ENCODE results near the gene PROSER3.
A peak's percentile ranks its signal among the peaks of the same experiment; 100 is the strongest.

PROSER3 gene

DNA sequence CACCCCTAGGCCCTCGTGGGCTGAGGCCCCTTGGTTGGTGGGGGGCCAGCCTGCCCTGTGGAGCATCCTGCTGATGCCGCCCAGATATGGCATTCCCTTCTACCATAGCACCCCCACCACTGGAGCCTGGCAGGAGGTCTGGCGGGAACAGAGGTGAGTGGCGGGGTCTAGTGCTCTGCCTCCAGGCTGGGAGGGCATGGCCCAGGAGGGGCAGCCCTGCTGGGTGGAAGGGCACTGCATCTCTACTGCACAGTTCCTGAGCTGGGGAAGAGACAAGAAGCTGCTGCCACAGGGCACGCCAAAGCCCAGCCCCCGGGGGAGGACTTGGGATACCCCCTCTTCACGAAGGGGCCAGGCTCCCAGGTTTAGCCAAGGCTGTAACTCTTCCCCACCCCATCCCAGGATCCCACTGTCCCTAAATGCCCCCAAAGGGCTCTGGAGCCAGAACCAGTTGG lies 42.6 kb upstream of the PROSER3 start:
- ATAC-seq: no peak
- TF ChIP-seq ISL1 (CRISPR knock-in tag; IDR thresholded peaks at IDR 0.05) (no peak), OSR1 (CRISPR knock-in tag; IDR thresholded peaks at IDR 0.05) (no peak), TOX (CRISPR knock-in tag; IDR thresholded peaks at IDR 0.05; ENCODE audit: borderline replicate concordance) (no peak), ZNF70 (CRISPR knock-in tag; IDR thresholded peaks at IDR 0.05) (no peak), ESRRG (CRISPR knock-in tag; IDR thresholded peaks at IDR 0.05) (no peak), ZC3H10 (CRISPR knock-in tag; IDR thresholded peaks at IDR 0.05) (no peak), BACH2 (CRISPR knock-in tag; IDR thresholded peaks at IDR 0.05; ENCODE audit: borderline replicate concordance) (no peak), SNAI2 (CRISPR knock-in tag; IDR thresholded peaks at IDR 0.05) (no peak), TCF4 (CRISPR knock-in tag; IDR thresholded peaks at IDR 0.05; ENCODE audit: borderline replicate concordance) (no peak), ARNTL (CRISPR knock-in tag; IDR thresholded peaks at IDR 0.05; ENCODE audit: borderline replicate concordance, low read depth) (no peak), PPARA (CRISPR knock-in tag; IDR thresholded peaks at IDR 0.05; ENCODE audit: borderline replicate concordance) (no peak), ZFP30 (CRISPR knock-in tag; IDR thresholded peaks at IDR 0.05) (no peak), PATZ1 (CRISPR knock-in tag; IDR thresholded peaks at IDR 0.05; ENCODE audit: borderline replicate concordance) (no peak)
- TF ChIP-seq, protein P1, sequence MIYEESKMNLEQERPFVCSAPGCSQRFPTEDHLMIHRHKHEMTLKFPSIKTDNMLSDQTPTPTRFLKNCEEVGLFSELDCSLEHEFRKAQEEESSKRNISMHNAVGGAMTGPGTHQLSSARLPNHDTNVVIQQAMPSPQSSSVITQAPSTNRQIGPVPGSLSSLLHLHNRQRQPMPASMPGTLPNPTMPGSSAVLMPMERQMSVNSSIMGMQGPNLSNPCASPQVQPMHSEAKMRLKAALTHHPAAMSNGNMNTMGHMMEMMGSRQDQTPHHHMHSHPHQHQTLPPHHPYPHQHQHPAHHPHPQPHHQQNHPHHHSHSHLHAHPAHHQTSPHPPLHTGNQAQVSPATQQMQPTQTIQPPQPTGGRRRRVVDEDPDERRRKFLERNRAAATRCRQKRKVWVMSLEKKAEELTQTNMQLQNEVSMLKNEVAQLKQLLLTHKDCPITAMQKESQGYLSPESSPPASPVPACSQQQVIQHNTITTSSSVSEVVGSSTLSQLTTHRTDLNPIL (CRISPR knock-in tag; IDR thresholded peaks at IDR 0.05; ENCODE audit: low read depth): no peak

DNA sequence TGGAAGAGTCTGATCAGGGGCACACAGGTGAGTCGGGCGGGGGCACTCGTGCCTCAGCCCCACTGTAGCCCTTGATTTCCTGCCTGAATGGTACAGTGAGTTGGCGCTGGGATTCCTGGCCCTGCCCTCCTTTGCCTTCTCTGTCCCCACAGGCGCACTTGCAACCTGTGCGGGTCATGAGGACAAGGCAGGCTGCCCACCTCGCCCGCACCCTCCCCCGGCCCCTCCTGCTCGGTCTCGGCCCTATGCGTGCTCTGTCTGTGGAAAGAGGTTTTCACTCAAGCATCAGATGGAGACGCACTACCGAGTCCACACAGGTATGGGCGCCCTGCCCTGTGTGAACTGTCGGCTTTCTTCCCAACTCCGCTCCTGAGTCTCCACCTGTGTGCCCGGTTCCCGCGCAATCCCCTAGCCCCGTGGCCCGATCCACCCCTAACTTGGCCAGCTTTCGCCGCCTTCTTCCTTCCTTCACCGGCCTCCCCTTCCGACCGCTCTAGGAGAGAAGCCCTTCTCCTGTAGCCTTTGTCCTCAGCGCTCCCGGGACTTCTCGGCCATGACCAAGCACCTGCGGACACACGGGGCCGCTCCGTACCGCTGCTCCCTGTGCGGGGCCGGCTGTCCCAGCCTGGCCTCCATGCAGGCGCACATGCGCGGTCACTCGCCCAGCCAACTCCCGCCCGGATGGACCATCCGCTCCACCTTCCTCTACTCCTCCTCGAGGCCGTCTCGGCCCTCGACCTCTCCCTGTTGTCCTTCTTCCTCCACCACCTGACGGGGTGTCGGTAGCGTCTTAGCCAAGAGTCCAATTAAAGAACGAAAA lies 41.8 kb upstream of the PROSER3 start:
- TF ChIP-seq ZFP30 (CRISPR knock-in tag; IDR thresholded peaks at IDR 0.05): no peak
- no peak for TF ChIP-seq CSDC2 (CRISPR knock-in tag; IDR thresholded peaks at IDR 0.05)
- TF ChIP-seq ISL1 (CRISPR knock-in tag; IDR thresholded peaks at IDR 0.05): no peak
- no peak for TF ChIP-seq PATZ1 (CRISPR knock-in tag; IDR thresholded peaks at IDR 0.05; ENCODE audit: borderline replicate concordance)
- TF ChIP-seq, protein P2, sequence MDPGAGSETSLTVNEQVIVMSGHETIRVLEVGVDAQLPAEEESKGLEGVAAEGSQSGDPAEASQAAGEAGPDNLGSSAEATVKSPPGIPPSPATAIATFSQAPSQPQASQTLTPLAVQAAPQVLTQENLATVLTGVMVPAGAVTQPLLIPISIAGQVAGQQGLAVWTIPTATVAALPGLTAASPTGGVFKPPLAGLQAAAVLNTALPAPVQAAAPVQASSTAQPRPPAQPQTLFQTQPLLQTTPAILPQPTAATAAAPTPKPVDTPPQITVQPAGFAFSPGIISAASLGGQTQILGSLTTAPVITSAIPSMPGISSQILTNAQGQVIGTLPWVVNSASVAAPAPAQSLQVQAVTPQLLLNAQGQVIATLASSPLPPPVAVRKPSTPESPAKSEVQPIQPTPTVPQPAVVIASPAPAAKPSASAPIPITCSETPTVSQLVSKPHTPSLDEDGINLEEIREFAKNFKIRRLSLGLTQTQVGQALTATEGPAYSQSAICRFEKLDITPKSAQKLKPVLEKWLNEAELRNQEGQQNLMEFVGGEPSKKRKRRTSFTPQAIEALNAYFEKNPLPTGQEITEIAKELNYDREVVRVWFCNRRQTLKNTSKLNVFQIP (CRISPR knock-in tag; IDR thresholded peaks at IDR 0.05; ENCODE audit: borderline replicate concordance, low read depth): no peak
- TF ChIP-seq SNAI2 (CRISPR knock-in tag; IDR thresholded peaks at IDR 0.05): no peak
- TF ChIP-seq BACH2 (CRISPR knock-in tag; IDR thresholded peaks at IDR 0.05; ENCODE audit: borderline replicate concordance): no peak
- TF ChIP-seq RARB (CRISPR knock-in tag; IDR thresholded peaks at IDR 0.05): no peak
- TF ChIP-seq TOX (CRISPR knock-in tag; IDR thresholded peaks at IDR 0.05; ENCODE audit: borderline replicate concordance): no peak
- TF ChIP-seq ZNF565 (CRISPR knock-in tag; conservative IDR thresholded peaks at IDR 0.05; ENCODE audit: low read depth): no peak
- TF ChIP-seq, protein P1 (CRISPR knock-in tag; IDR thresholded peaks at IDR 0.05; ENCODE audit: low read depth): no peak
- TF ChIP-seq CSRNP3 (CRISPR knock-in tag; IDR thresholded peaks at IDR 0.05): no peak
- no peak for TF ChIP-seq ZC3H10 (CRISPR knock-in tag; IDR thresholded peaks at IDR 0.05)
- no peak for TF ChIP-seq ZFP3 (CRISPR knock-in tag; IDR thresholded peaks at IDR 0.05)
- TF ChIP-seq TCF4 (CRISPR knock-in tag; IDR thresholded peaks at IDR 0.05; ENCODE audit: borderline replicate concordance): no peak
- TF ChIP-seq ESRRG (CRISPR knock-in tag; IDR thresholded peaks at IDR 0.05): no peak
- no peak for TF ChIP-seq PPARA (CRISPR knock-in tag; IDR thresholded peaks at IDR 0.05; ENCODE audit: borderline replicate concordance)
- TF ChIP-seq OSR1 (CRISPR knock-in tag; IDR thresholded peaks at IDR 0.05): no peak
- no peak for TF ChIP-seq ZNF8 (CRISPR knock-in tag; IDR thresholded peaks at IDR 0.05)
- peak; percentile 60 for ATAC-seq

Measured in SK-N-SH treated with all-trans-retinoic acid at 6 μM for 48 hours (cell line).